Measurements from ENCODE around the gene BCL11A. TPM values are rescaled to one million over a fixed set of nuclear protein-coding genes. Genes with fewer than 3 reads are reported as not detected.

Gene BCL11A
- total and polyA plus RNA-seq, 4 donors: 0.08 to 8.5 (median 0.47) TPM

GRCh38 chr2:60489289-60489688, 64.2 kb downstream of the BCL11A start:
- no peaks in the 10 kb centered on the region for H3K36me3 ChIP-seq (ENCODE audit: control insufficient read depth in 4 of 4, insufficient read depth in 3 of 4, low read depth in 1 of 4, low read length in 3 of 4)
- H3K9me3 ChIP-seq (ENCODE audit: control insufficient read depth in 4 of 4, low read length in 3 of 4): no peaks in the 10 kb centered on the region
- no peak for DNase-seq (ENCODE audit: low spot score)
- WGBS: 82% methylated on average over 4 of the region's 4 CpGs
- no peak overlapping the region for H3K9ac ChIP-seq (ENCODE audit: low read depth in 1 of 2, low read length in 2 of 2)
- no peaks in the 10 kb centered on the region for H3K4me1 ChIP-seq (ENCODE audit: control insufficient read depth in 4 of 4, insufficient read depth in 4 of 4, low read length in 3 of 4)
- H3K27me3 ChIP-seq (ENCODE audit: control insufficient read depth in 4 of 4, insufficient read depth in 4 of 4, low read length in 3 of 4): no peaks in the 10 kb centered on the region
- H3K4me3 ChIP-seq (ENCODE audit: low read depth in 1 of 3, low read length in 3 of 3): no peak overlapping the region
- no peak for TF ChIP-seq HNF4G (IDR thresholded peaks at IDR 0.05)
- TF ChIP-seq ATF3 (IDR thresholded peaks at IDR 0.05): no peak
- no peak for TF ChIP-seq RAD21 (IDR thresholded peaks at IDR 0.05)
- TF ChIP-seq FOXA1 (IDR thresholded peaks at IDR 0.05): no peak
- TF ChIP-seq SP1 (IDR thresholded peaks at IDR 0.05): no peak
- TF ChIP-seq NR2F2 (IDR thresholded peaks at IDR 0.05): no peak
- TF ChIP-seq HNF4A (conservative IDR thresholded peaks at IDR 0.05): no peak
- no peak for TF ChIP-seq MAX (IDR thresholded peaks at IDR 0.05)
- no peak for TF ChIP-seq RXRA (IDR thresholded peaks at IDR 0.05)
- no peak for TF ChIP-seq ZBTB33 (IDR thresholded peaks at IDR 0.05)
- no peak for TF ChIP-seq GABPA (IDR thresholded peaks at IDR 0.05 in 1 of 2, conservative IDR thresholded peaks at IDR 0.05 in 1 of 2)
- TF ChIP-seq TAF1 (conservative IDR thresholded peaks at IDR 0.05): no peak
- TF ChIP-seq JUND (IDR thresholded peaks at IDR 0.05): no peak
- TF ChIP-seq YY1 (IDR thresholded peaks at IDR 0.05): no peak
- no peak for TF ChIP-seq CTCF (IDR thresholded peaks at IDR 0.05; ENCODE audit: low read depth, low read length, missing input control)
- TF ChIP-seq FOXA2 (IDR thresholded peaks at IDR 0.05): no peak
- TF ChIP-seq REST (IDR thresholded peaks at IDR 0.05): no peak
- H3K27ac ChIP-seq (ENCODE audit: low read depth in 1 of 2, low read length in 2 of 2): no peak overlapping the region

GRCh38 chr2:60488291-60488690, 65.2 kb downstream of the BCL11A start:
- Histone ChIP-seq H3K27me3 (ENCODE audit: control insufficient read depth in 4 of 4, insufficient read depth in 4 of 4, low read length in 3 of 4) (no peaks in the 10 kb centered on the region), H3K9me3 (ENCODE audit: control insufficient read depth in 4 of 4, low read length in 3 of 4) (no peaks in the 10 kb centered on the region), H3K4me3 (ENCODE audit: low read depth in 1 of 3, low read length in 3 of 3) (no peak overlapping the region), H3K27ac (ENCODE audit: low read depth in 1 of 2, low read length in 2 of 2) (no peak overlapping the region), H3K4me1 (ENCODE audit: control insufficient read depth in 4 of 4, insufficient read depth in 4 of 4, low read length in 3 of 4) (no peaks in the 10 kb centered on the region), H3K9ac (ENCODE audit: low read depth in 1 of 2, low read length in 2 of 2) (no peak overlapping the region), H3K36me3 (ENCODE audit: control insufficient read depth in 4 of 4, insufficient read depth in 3 of 4, low read depth in 1 of 4, low read length in 3 of 4) (no peaks in the 10 kb centered on the region)
- WGBS: 86% methylated on average over 3 of the region's 3 CpGs
- no peak for DNase-seq (ENCODE audit: low spot score)
- no peak for TF ChIP-seq GABPA (IDR thresholded peaks at IDR 0.05 in 1 of 2, conservative IDR thresholded peaks at IDR 0.05 in 1 of 2)
- no peak for TF ChIP-seq RXRA (IDR thresholded peaks at IDR 0.05)
- no peak for TF ChIP-seq HNF4G (IDR thresholded peaks at IDR 0.05)
- no peak for TF ChIP-seq SP1 (IDR thresholded peaks at IDR 0.05)
- no peak for TF ChIP-seq EGR1 (IDR thresholded peaks at IDR 0.05; ENCODE audit: low read depth in 2 of 2)
- no peak for TF ChIP-seq TAF1 (conservative IDR thresholded peaks at IDR 0.05)
- no peak for TF ChIP-seq HNF4A (conservative IDR thresholded peaks at IDR 0.05)
- TF ChIP-seq YY1 (IDR thresholded peaks at IDR 0.05): no peak

Measured in liver (tissue), 9 donors.